GM21526 (cell line): ENCODE measurements around the gene EGFR.
"Not testable (repeated sequence)": the region's sequence is repeated elsewhere in the genome, so short reads cannot be mapped to it uniquely, and the experiment has no call there.

Experiments used
- ATAC-seq: cut with Tn5 transposase; IDR thresholded peaks from one replicate; pipeline ENCODE4 v1.9.1; 2021; ENCODE audit warnings: moderate library complexity; ENCODE audit not compliant: unreplicated experiment, low FRiP score

The EGFR gene

GRCh38 chr7:55161154-55161687, 142.4 kb downstream of the EGFR start:
- no peak for ATAC-seq

GRCh38 chr7:55162476-55162875, 143.7 kb downstream of the EGFR start:
- no peak for ATAC-seq

DNA sequence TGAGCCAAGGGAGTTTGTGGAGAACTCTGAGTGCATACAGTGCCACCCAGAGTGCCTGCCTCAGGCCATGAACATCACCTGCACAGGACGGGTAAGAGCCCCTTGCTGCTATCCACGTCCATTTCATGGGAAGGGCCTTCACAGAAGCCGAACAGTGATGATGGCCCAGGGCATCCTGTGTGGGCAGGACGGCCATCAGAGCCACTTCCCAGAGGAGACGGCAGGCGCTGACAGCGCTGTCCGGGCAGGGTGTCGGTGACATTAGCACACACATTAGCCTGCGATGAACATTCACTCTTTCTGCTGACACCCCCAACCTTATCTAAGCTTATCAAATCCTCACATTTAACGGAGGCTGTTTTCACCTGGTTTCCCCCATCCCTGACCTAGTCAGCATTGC, 144.9 kb downstream of the EGFR start:
- no peak for ATAC-seq

GRCh38 chr7:55164527-55164926, 145.7 kb downstream of the EGFR start:
- ATAC-seq, result no peak

GRCh38 chr7:55165176-55165861, 146.5 kb downstream of the EGFR start:
- no peak for ATAC-seq

- ATAC-seq, result not testable (repeated sequence)
Measured at GRCh38 chr7:55167296-55167695, 148.5 kb downstream of the EGFR start.

- ATAC-seq, result no peak
Measured at GRCh38 chr7:55170335-55171069, 151.7 kb downstream of the EGFR start.

- no peak for ATAC-seq
Measured at GRCh38 chr7:55171157-55171556, 152.3 kb downstream of the EGFR start.

DNA sequence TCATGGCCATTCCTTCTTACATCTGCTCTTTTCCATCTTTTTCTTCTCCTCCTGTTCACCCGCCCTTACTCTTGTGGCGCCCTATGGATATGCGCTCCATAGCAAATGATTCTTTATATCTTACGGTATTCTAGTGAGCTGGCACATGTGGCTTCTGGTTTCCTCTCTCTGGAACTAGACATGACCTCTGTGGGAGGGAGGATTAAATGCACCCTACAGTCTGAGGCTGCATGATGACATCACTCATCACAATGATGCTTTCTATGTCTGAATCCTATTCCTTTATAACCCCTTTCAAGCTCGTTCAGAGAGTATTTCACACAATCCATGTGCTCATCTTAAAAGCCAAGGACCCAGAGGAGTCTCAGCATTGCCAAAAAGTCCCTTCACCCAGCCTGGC, 153.3 kb downstream of the EGFR start:
- no peak for ATAC-seq

GRCh38 chr7:55172881-55173609, 154.2 kb downstream of the EGFR start:
- ATAC-seq, result no peak

GRCh38 chr7:55173671-55174070, 154.9 kb downstream of the EGFR start:
- no peak for ATAC-seq

GRCh38 chr7:55174456-55174855, 155.6 kb downstream of the EGFR start:
- ATAC-seq, result no peak

GRCh38 chr7:55174856-55175255, 156.0 kb downstream of the EGFR start:
- ATAC-seq, result no peak

GRCh38 chr7:55177068-55177530, 158.3 kb downstream of the EGFR start:
- no peak for ATAC-seq

DNA sequence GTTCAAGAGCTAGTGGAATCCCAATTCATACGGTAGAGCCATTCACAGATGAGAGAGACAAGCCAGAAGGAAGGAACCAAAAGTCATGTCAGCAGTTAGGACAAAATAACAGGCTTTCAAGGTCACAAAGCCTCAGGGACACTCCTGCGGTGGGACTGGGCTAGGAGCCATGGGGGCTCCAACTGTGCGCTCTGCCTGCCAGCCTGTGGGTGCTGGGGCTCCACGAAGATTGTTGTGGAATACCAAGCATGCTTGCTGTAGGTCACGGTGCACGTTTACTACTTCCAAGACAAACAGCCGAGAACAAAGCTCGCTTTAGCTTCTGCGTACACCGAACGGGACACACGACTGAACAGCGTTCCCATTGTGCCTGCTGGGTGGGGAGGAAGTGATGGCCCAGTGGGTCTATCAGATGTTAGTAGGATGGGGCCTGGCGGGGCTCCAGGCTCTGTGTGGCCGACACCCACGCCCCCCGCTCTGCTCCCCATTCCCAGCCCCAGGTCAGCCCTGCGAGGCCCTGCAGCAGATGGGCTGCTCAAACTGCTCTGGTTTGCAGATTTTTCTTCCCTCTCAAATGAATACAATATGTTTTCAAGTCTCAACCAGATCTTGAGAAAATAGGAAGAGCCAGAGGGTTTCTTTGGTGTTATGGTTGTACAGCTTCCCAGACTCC, 158.9 kb downstream of the EGFR start:
- ATAC-seq, result no peak

DNA sequence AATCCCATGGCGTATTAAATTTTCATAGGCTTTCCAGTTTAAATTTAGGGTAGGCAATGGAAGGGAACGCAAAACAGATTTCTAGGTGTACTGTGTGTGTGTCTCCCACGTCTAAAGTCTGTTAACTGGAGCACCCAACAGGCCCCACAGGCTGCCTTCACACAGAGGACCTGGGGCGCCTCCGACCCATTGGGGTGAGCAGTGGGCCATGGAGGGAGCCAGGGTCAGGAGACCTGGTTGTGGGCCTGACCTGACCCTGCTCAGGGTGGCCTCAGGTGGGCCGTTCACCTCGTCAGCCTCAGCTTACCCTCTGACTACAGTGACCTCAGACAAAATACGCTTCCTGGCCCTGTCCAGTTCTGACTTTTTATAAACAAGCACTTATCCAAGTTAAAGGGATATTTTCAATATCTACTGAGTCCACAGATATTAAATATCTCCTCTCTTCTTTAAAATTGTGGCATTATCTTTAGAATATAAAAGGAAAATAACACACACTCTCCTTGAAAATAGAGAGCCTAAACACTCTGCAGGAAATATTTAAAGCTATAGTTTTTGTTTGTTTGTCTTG, 159.6 kb downstream of the EGFR start:
- no peak for ATAC-seq

DNA sequence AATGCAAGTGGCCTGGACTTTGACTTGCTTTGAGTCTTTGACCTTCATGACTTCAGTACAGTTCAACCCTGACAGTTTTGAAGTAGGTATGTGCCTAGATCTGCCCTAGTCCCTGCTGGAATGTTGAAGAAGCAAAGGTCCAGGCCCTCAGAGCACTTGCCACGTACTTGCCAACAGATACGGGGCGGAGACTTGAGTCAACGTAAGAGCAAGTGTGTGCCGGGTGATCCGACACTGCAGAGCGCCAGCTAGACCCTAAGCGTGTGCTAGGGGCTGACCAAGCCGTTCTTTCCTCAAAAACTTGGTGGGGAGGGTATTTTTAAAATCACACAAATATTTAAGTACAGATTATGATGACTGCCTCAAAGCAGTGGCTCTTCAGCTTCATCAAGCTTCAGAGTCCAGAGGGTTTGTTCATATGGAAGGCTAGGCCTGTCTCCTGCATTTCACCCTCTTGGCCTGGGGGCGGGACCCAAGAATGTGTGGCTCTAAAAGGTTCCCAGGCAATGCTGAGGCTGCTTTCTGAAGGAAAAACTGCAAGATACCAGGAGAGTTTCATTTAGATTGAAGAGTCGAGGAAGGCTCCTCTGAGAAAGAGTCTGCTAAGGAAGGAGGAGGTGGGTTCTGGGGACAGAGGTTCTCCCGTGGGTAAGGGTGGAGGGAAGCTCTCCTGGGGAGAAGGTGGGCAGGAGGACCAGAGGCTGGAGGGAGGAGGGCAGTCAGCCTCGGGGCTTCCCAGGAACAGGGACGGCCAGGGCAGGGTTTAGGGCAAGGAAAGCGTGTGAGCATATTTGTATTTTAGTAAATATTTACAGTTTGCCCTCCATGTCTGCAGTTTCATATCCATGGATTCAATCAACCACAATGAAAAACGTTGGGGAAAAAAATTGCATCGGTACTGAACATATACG, 160.3 kb downstream of the EGFR start:
- no peak for ATAC-seq

GRCh38 chr7:55179931-55180682, 161.3 kb downstream of the EGFR start:
- no peak for ATAC-seq
